K562 (cell line): ENCODE results near the gene PRCD.

ENCODE experiments used
- CTCF ChIP-seq, 3 experiments: IDR thresholded peaks in 2 of 3; conservative IDR thresholded peaks in 1 of 3; 2 replicates each; pipeline ENCODE4 v1.5.1; 2011 to 2012; ENCODE audit warnings: low read length in 3 of 3, mild to moderate bottlenecking in 3 of 3, control low read depth in 2 of 3, improper control_type of control experiment in 1 of 3, inconsistent platforms in 1 of 3, low read depth in 1 of 3, mixed read lengths in 1 of 3, moderate library complexity in 1 of 3; ENCODE audit not compliant: insufficient read depth in 2 of 3
- ELK1 ChIP-seq: sonication (generic); formaldehyde crosslinking; IDR thresholded peaks from 2 replicates; pipeline ENCODE4 v1.8.1; 2022; ENCODE audit warnings: missing genetic modification reagents
- EP300 ChIP-seq: IDR thresholded peaks from 2 replicates; pipeline ENCODE4 v1.6.1; 2012; ENCODE audit warnings: low read length, improper control_type of control experiment
- IRF9 ChIP-seq: fragments of 450-650 bp; IDR thresholded peaks from 2 replicates; pipeline ENCODE4 v1.6.1; 2016; ENCODE audit warnings: missing biosample characterization, missing genetic modification characterization
- NCOR1 ChIP-seq: fragments of 450-650 bp; IDR thresholded peaks from 2 replicates; pipeline ENCODE4 v1.6.1; 2016; ENCODE audit warnings: mild to moderate bottlenecking, moderate library complexity
- RCOR1 ChIP-seq, 2 experiments: IDR thresholded peaks; 2 replicates each; pipeline ENCODE4 v1.6.1; 2012; ENCODE audit warnings: low read depth in 2 of 2, low read length in 2 of 2, borderline replicate concordance in 1 of 2, improper control_type of control experiment in 1 of 2
- THRB ChIP-seq: fragments of 450-650 bp; formaldehyde crosslinking; conservative IDR thresholded peaks from 2 replicates; pipeline ENCODE4 v1.4.0; 2022; ENCODE audit warnings: mild to moderate bottlenecking, missing genetic modification characterization
- ZBTB9 ChIP-seq: fragments of 450-650 bp; formaldehyde crosslinking; IDR thresholded peaks from 2 replicates; pipeline ENCODE4 v1.4.0; 2020; ENCODE audit warnings: mild to moderate bottlenecking, moderate library complexity
- ZNF253 ChIP-seq: fragments of 250-450 bp; sonication (Bioruptor Pico); conservative IDR thresholded peaks from 2 replicates; pipeline ENCODE4 v1.6.1; 2021; ENCODE audit warnings: mild to moderate bottlenecking
- ZNF395 ChIP-seq: fragments of 200-800 bp; sonication (Bioruptor generic); IDR thresholded peaks from 2 replicates; pipeline ENCODE4 v1.6.1; 2017; ENCODE audit warnings: missing genetic modification characterization, missing compliant biosample characterization

- TF ChIP-seq NCOR1 (no peak), ZBTB9 (CRISPR knock-in tag) (no peak), THRB (CRISPR knock-in tag) (no peak), RCOR1 (IDR thresholded peaks at IDR 0.05; ENCODE audit: borderline replicate concordance in 1 of 2, low read depth in 2 of 2, low read length in 2 of 2) (no peak), EP300 (no peak), ZNF253 (CRISPR knock-in tag) (no peak), IRF9 (tag) (no peak), CTCF (IDR thresholded peaks at IDR 0.05 in 2 of 3, conservative IDR thresholded peaks at IDR 0.05 in 1 of 3; ENCODE audit: insufficient read depth in 2 of 3, low read depth in 1 of 3, low read length in 3 of 3) (no peak), ELK1 (CRISPR knock-in tag) (no peak), ZNF395 (no peak)
These were observed 39.6 kb upstream of the PRCD start for GRCh38 chr17:76500074-76500746.
